ENCODE data around the gene DGKB.

The DGKB gene

DNA sequence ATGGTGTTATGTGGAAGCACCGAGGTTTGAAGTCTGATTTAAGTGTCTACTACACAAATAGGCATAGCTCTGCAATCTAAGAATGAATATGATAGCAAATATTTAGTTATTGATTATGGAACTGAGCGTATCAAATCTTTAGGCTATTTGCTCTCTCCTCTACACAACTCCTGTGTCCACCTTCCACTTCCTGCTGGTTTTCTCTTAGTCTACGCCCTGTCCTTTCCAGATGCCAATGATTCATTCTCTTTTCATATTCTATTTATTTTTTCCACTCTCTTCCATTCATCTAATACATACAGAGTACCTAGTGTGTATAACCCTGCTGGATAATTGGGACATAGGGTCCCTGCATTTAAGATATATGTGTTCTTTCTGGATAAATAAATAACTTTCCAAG is 83.7 kb downstream of the DGKB start:
- TF ChIP-seq, protein P1, sequence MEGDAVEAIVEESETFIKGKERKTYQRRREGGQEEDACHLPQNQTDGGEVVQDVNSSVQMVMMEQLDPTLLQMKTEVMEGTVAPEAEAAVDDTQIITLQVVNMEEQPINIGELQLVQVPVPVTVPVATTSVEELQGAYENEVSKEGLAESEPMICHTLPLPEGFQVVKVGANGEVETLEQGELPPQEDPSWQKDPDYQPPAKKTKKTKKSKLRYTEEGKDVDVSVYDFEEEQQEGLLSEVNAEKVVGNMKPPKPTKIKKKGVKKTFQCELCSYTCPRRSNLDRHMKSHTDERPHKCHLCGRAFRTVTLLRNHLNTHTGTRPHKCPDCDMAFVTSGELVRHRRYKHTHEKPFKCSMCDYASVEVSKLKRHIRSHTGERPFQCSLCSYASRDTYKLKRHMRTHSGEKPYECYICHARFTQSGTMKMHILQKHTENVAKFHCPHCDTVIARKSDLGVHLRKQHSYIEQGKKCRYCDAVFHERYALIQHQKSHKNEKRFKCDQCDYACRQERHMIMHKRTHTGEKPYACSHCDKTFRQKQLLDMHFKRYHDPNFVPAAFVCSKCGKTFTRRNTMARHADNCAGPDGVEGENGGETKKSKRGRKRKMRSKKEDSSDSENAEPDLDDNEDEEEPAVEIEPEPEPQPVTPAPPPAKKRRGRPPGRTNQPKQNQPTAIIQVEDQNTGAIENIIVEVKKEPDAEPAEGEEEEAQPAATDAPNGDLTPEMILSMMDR (IDR thresholded peaks at IDR 0.05; ENCODE audit: low read depth, low read length, missing control alignments): no peak
- no peak overlapping the region for H3K4me3 ChIP-seq (ENCODE audit: low read depth, low read length)
- no peak for DNase-seq (ENCODE audit: low read depth)

DNA sequence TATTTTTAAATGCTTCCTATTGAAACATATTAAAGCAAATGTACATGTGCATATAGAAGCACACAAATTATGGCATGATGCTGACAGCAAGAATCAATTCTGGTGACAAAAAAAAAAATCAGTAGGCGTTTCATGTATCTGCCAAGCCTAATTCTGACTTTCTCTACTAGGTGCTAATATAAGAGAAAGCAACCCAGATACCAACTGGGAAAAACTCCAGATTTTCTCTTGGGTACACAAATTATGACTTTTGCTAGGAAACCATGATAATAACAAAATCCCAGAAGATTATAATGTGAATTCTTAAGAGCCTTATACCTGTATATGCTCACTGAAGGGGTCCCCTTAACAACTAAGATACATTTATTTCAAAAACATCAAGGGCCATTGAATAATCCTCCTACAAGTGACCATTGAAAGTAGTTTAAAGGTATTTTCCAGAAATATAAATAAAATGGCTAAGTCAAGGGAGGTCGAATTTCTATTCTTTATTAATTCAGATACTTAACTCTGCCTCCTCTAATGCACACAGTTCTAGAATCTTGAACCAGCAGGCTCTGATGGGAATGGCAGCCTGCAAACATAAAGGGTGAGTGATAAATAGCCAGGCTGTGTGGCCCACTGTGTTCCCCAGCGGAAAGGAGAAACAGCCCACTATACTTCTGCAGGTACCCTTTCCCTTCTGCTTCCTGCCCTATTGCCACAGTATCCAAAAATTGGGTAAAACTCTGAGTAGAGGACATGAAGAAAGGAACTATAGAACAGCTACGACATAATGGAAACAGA is 84.5 kb downstream of the DGKB start:
- H3K4me3 ChIP-seq (ENCODE audit: low read depth, low read length): no peak overlapping the region
- TF ChIP-seq, protein P1 (IDR thresholded peaks at IDR 0.05; ENCODE audit: low read depth, low read length, missing control alignments): no peak
- no peak for DNase-seq (ENCODE audit: low read depth)

DNA sequence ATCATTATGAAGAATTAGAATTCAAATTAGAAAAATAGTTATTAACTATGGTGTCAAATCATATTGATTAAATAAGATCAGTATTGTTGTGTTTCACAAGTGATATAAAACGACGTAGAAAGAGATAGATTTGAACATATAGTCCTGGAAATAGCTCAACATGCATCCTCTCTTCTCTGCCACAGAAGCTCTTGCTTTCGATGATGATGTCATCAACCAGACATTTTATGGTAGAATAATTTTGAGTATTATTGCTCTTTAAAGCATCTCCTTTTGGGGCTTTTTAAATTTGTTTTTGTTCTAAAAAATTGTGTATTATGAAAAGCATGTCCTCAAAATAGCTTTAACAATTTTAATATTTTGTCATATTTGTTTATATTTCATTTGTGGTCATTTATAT is 95.0 kb downstream of the DGKB start:
- TF ChIP-seq, protein P1 (IDR thresholded peaks at IDR 0.05; ENCODE audit: low read depth, low read length, missing control alignments): no peak
- H3K4me3 ChIP-seq (ENCODE audit: low read depth, low read length): no peak overlapping the region
- no peak for DNase-seq (ENCODE audit: low read depth)

DNA sequence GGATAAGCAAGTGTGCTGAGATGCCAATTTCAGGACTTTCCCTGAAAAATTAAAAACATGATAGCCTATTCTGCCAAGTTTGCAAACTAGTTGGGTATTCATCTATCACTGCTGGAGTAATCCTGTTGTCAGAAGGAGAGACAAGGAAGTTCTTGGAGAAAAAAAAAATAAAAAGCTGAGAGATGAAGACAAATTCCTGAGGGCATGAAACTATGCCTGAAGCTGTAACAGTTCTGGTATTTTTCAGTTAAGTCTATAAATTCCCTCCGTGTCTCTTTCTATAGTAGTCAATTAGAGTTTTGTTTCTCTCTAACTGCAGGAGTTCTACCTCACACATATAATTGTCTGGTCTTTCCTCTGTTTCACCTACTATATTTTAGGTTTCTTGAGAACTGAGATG is 95.7 kb downstream of the DGKB start:
- H3K4me3 ChIP-seq (ENCODE audit: low read depth, low read length): no peak overlapping the region
- no peak for DNase-seq (ENCODE audit: low read depth)
- TF ChIP-seq, protein P1 (IDR thresholded peaks at IDR 0.05; ENCODE audit: low read depth, low read length, missing control alignments): no peak

DNA sequence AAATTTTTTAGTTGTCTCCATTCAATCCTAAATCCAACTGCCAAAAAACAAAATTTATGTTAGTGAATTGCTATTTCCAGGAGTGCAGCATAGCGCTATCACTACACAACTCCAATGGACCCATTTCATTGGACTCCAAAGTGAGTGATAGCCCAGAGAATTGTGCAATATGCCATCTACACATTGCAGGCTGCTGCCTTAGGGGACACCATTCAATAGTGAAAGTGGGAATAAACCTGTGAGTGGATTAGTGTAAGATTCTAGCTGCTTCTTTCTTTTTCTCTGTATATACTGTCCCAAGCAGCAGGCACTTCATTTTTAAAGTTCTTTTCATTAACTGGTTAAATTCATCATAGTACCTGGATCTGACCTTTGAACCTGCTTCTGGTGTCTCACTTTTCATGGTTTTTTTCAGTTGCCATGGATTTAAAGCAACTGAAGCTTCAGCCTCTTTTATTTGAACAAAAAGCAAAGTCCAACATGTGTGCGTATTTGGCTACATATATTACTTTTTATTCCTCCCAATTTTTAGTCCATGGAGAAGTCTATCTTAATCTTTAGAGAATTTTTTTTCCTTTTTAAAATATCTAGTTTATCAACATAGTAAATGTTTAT is 97.3 kb downstream of the DGKB start:
- no peak overlapping the region for H3K4me3 ChIP-seq (ENCODE audit: low read depth, low read length)
- TF ChIP-seq, protein P1 (IDR thresholded peaks at IDR 0.05; ENCODE audit: low read depth, low read length, missing control alignments): no peak
- DNase-seq (ENCODE audit: low read depth): no peak

DNA sequence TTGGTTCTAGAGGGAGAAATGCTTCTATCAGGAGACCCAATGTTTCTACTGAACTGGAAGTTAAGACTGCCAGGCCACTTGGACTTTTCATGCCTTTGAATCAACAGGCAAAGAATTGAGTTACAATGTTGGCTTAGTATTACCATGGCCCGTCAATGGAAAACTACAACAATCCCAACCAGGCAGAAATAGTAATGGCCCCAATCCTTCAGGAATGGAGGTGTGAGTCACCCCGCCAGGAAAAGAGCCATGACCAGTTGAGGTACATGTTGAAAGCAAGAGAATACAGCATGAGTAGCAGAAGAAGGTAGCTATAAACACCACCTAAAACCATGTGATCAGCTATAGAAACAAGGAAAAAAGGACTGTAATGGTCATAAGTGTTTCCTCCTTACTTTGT is 101.9 kb downstream of the DGKB start:
- H3K4me3 ChIP-seq (ENCODE audit: low read depth, low read length): no peak overlapping the region
- TF ChIP-seq, protein P1 (IDR thresholded peaks at IDR 0.05; ENCODE audit: low read depth, low read length, missing control alignments): no peak
- no peak for DNase-seq (ENCODE audit: low read depth)

DNA sequence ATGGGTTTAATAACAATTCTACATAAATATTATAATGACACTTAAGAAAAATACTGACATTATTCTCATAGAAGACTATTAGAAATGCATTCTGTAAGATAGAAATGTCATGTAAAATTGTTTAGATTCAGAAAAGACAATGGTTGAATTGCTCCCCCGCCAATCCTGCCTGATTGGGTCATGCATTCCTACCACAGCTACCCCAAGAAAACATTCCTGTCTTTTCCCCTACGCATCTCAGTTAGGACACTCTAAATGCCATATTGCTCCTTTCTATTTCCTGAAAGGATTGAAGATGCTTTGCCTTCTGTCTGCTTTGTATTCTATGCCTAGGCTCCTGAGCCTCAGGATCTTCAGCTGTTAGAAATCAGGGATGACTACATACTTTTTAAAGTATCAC is 109.4 kb downstream of the DGKB start:
- DNase-seq (ENCODE audit: low read depth): no peak
- TF ChIP-seq, protein P1 (IDR thresholded peaks at IDR 0.05; ENCODE audit: low read depth, low read length, missing control alignments): no peak
- H3K4me3 ChIP-seq (ENCODE audit: low read depth, low read length): no peak overlapping the region

All from GM12864 (cell line).